ENCODE measurements around the gene GIPC1.
"Not testable (repeated sequence)": the region's sequence is repeated elsewhere in the genome, so short reads cannot be mapped to it uniquely, and the experiment has no call there.

GIPC1 gene

GRCh38 chr19:14496029-14496833, at the start of gene GIPC1:
Gene GIPC1 (minus strand): TSS chr19:14496127. CDS start chr19:14482976, 13,151 bp downstream.
- DNase-seq (ENCODE audit: low read depth in 2 of 2) = peak; percentile 98

GRCh38 chr19:14545716-14546082, 49.8 kb upstream of the GIPC1 start:
- DNase-seq (ENCODE audit: low read depth in 2 of 2) = no peak

- DNase-seq (ENCODE audit: low read depth in 2 of 2) = no peak
These were observed 49.2 kb upstream of the GIPC1 start for GRCh38 chr19:14544977-14545715.

- no peak for DNase-seq (ENCODE audit: low read depth in 2 of 2)
These were observed 48.1 kb upstream of the GIPC1 start for GRCh38 chr19:14544047-14544446.

GRCh38 chr19:14542711-14543328, 46.9 kb upstream of the GIPC1 start:
- DNase-seq (ENCODE audit: low read depth in 2 of 2) = peak in 1 of 2 experiments; percentile 13

- DNase-seq (ENCODE audit: low read depth in 2 of 2) = not testable (repeated sequence)
These were observed 46.1 kb upstream of the GIPC1 start for GRCh38 chr19:14541979-14542378.

GRCh38 chr19:14540741-14541525, 45.0 kb upstream of the GIPC1 start:
- DNase-seq (ENCODE audit: low read depth in 2 of 2) = no peak

- DNase-seq (ENCODE audit: low read depth in 2 of 2) = peak in 1 of 2 experiments; percentile 16
These were observed 41.2 kb upstream of the GIPC1 start for GRCh38 chr19:14536926-14537692.

GRCh38 chr19:14533450-14533849, 37.5 kb upstream of the GIPC1 start:
- no peak for DNase-seq (ENCODE audit: low read depth in 2 of 2)

GRCh38 chr19:14530506-14530905, 34.6 kb upstream of the GIPC1 start:
- no peak for DNase-seq (ENCODE audit: low read depth in 2 of 2)

- DNase-seq (ENCODE audit: low read depth in 2 of 2) = no peak
These were observed 34.0 kb upstream of the GIPC1 start for GRCh38 chr19:14530005-14530348.

- DNase-seq (ENCODE audit: low read depth in 2 of 2) = peak; percentile 100
These were observed 33.5 kb upstream of the GIPC1 start, which contains the start of gene TECR for GRCh38 chr19:14529254-14530004. Gene TECR (plus strand): TSS chr19:14529594. CDS start chr19:14529697, 103 bp downstream.

- no peak for DNase-seq (ENCODE audit: low read depth in 2 of 2)
These were observed 32.7 kb upstream of the GIPC1 start for GRCh38 chr19:14528419-14529253.

- no peak for DNase-seq (ENCODE audit: low read depth in 2 of 2)
These were observed 30.5 kb upstream of the GIPC1 start for GRCh38 chr19:14526423-14526822.

- no peak for DNase-seq (ENCODE audit: low read depth in 2 of 2)
These were observed 29.8 kb upstream of the GIPC1 start for GRCh38 chr19:14525729-14526128.

GRCh38 chr19:14520543-14520942, 24.6 kb upstream of the GIPC1 start:
- DNase-seq (ENCODE audit: low read depth in 2 of 2) = no peak

- no peak for DNase-seq (ENCODE audit: low read depth in 2 of 2)
These were observed 24.0 kb upstream of the GIPC1 start for GRCh38 chr19:14519860-14520407.

GRCh38 chr19:14519245-14519859, 23.4 kb upstream of the GIPC1 start:
- DNase-seq (ENCODE audit: low read depth in 2 of 2) = no peak
